ENCODE measurements around the gene KCNMA1.
A peak's percentile ranks its signal among the peaks of the same experiment; 100 is the strongest.
"Not testable (repeated sequence)": the region's sequence is repeated elsewhere in the genome, so short reads cannot be mapped to it uniquely, and the experiment has no call there.

The KCNMA1 gene

GRCh38 chr10:77392851-77393250, 244.8 kb downstream of the KCNMA1 start:
- DNase-seq (ENCODE audit: low read depth): peak; percentile 100

- DNase-seq (ENCODE audit: low read depth): peak; percentile 84
These were observed 245.3 kb downstream of the KCNMA1 start for GRCh38 chr10:77392236-77392721.

GRCh38 chr10:77391605-77392235, 245.9 kb downstream of the KCNMA1 start:
- DNase-seq (ENCODE audit: low read depth): peak; percentile 94

GRCh38 chr10:77390481-77390891, 247.1 kb downstream of the KCNMA1 start:
- DNase-seq (ENCODE audit: low read depth): peak; percentile 40

- no peak for DNase-seq (ENCODE audit: low read depth)
These were observed 249.0 kb downstream of the KCNMA1 start for GRCh38 chr10:77388571-77389100.

GRCh38 chr10:77387701-77388100, 249.9 kb downstream of the KCNMA1 start:
- not testable (repeated sequence) for DNase-seq (ENCODE audit: low read depth)

GRCh38 chr10:77387247-77387646, 250.4 kb downstream of the KCNMA1 start:
- no peak for DNase-seq (ENCODE audit: low read depth)

GRCh38 chr10:77386838-77387237, 250.8 kb downstream of the KCNMA1 start:
- DNase-seq (ENCODE audit: low read depth): peak; percentile 79

- DNase-seq (ENCODE audit: low read depth): no peak
These were observed 251.2 kb downstream of the KCNMA1 start for GRCh38 chr10:77386365-77386764.

- no peak for DNase-seq (ENCODE audit: low read depth)
These were observed 252.3 kb downstream of the KCNMA1 start for GRCh38 chr10:77385315-77385714.

GRCh38 chr10:77383861-77384553, 253.6 kb downstream of the KCNMA1 start:
- DNase-seq (ENCODE audit: low read depth): no peak

- no peak for DNase-seq (ENCODE audit: low read depth)
These were observed 255.9 kb downstream of the KCNMA1 start for GRCh38 chr10:77381750-77382149.

GRCh38 chr10:77380723-77381122, 256.9 kb downstream of the KCNMA1 start:
- DNase-seq (ENCODE audit: low read depth): no peak

- DNase-seq (ENCODE audit: low read depth): no peak
These were observed 257.4 kb downstream of the KCNMA1 start for GRCh38 chr10:77380191-77380590.

GRCh38 chr10:77378366-77379349, 258.9 kb downstream of the KCNMA1 start:
- DNase-seq (ENCODE audit: low read depth): no peak

GRCh38 chr10:77377678-77378352, 259.8 kb downstream of the KCNMA1 start:
- DNase-seq (ENCODE audit: low read depth): no peak

GRCh38 chr10:77377034-77377433, 260.6 kb downstream of the KCNMA1 start:
- peak; percentile 59 for DNase-seq (ENCODE audit: low read depth)

GRCh38 chr10:77374189-77374656, 263.4 kb downstream of the KCNMA1 start:
- DNase-seq (ENCODE audit: low read depth): no peak

- DNase-seq (ENCODE audit: low read depth): no peak
These were observed 265.5 kb downstream of the KCNMA1 start for GRCh38 chr10:77371848-77372799.

GRCh38 chr10:77371421-77371820, 266.2 kb downstream of the KCNMA1 start:
- no peak for DNase-seq (ENCODE audit: low read depth)
